Sigmoid colon (tissue), 7 donors: ENCODE results near the gene C1orf105. TPM values are rescaled to one million over a fixed set of nuclear protein-coding genes. Genes with fewer than 3 reads are reported as not detected.

Source experiments
- DNase-seq: peaks from one replicate; pipeline ENCODE4 v3.0.0-alpha.2; 2019
- H3K27ac ChIP-seq, 4 donors: fragments of 200-600 bp; sonication (generic); one replicate each; pipeline ENCODE4 v1.5.1; 2016 to 2019; ENCODE audit warnings: mild to moderate bottlenecking in 1 of 4
- H3K27me3 ChIP-seq, 3 donors: fragments of 200-600 bp; sonication (generic); one replicate each; pipeline ENCODE4 v1.5.1; 2019; ENCODE audit warnings: mild to moderate bottlenecking in 1 of 3
- H3K36me3 ChIP-seq, 4 donors: fragments of 200-600 bp; sonication (generic); one replicate each; pipeline ENCODE4 v1.5.1; 2016 to 2019
- H3K4me1 ChIP-seq, 4 donors: fragments of 200-600 bp; sonication (generic); one replicate each; pipeline ENCODE4 v1.5.1; 2017 to 2019
- H3K4me3 ChIP-seq, 4 donors: fragments of 200-600 bp; sonication (generic); one replicate each; pipeline ENCODE4 v1.5.1; 2017 to 2019; ENCODE audit warnings: mild to moderate bottlenecking in 2 of 4, moderate library complexity in 1 of 4
- H3K9me3 ChIP-seq, 4 donors: fragments of 200-600 bp in 3 of 4; sonication (generic) in 3 of 4; one replicate each; pipeline versions ENCODE4 v1.5.1 to v1.6.1; 2013 to 2019
- CTCF ChIP-seq, 4 experiments: fragments of 450-650 bp in 3 of 4; fragments of 200-600 bp in 1 of 4; IDR thresholded peaks; one replicate each; pipeline ENCODE4 v1.5.1; 2016 to 2019; ENCODE audit warnings: antibody characterized with exemption in 4 of 4, mild to moderate bottlenecking in 3 of 4, moderate library complexity in 2 of 4
- EP300 ChIP-seq, 4 donors: sonication (generic); formaldehyde crosslinking; IDR thresholded peaks; one replicate each; pipeline ENCODE4 v1.6.1; 2017; ENCODE audit warnings: antibody characterized with exemption in 4 of 4
- POLR2A ChIP-seq, 2 donors: fragments of 450-650 bp; IDR thresholded peaks; one replicate each; pipeline ENCODE4 v1.6.1; 2016; ENCODE audit warnings: antibody characterized with exemption in 2 of 2, mild to moderate bottlenecking in 2 of 2, moderate library complexity in 2 of 2
- POLR2AphosphoS5 ChIP-seq, 4 donors: sonication (generic); formaldehyde crosslinking; IDR thresholded peaks; one replicate each; pipeline ENCODE4 v1.6.1; 2017; ENCODE audit warnings: antibody characterized with exemption in 4 of 4
- WGBS, 2 donors: extraction: QIAGEN DNeasy Blood & Tissue Kit; methylation state at CpG; one replicate each; pipeline ENCODE4 v1.1.7; 2013; 5-methylcytosine and 5-hydroxymethylcytosine counted together
- intact Hi-C: fragments of 100-400 bp; cut with DNase I; formaldehyde crosslinking; loops from one replicate; pipeline ENCODE4 v1.15.1; 2023
- polyA plus RNA-seq, 3 donors: library from polyadenylated mRNA; stranded (reverse); fragments of 200-250 nt; gene quantifications; one replicate each; pipeline ENCODE4 v1.2.3, GENCODE V29; 2013
- total RNA-seq, 4 donors: library from RNA; depleted of rRNA; stranded (reverse); fragments of >200 nt; gene quantifications; one replicate each; pipeline ENCODE4 v1.1.0, GENCODE V29; 2016
- donor health status: healthy with polysubstance abuse.
- donor health status: Bipolar disorder and iron deficiency.
- donor health status: healthy.

Gene C1orf105
- total and polyA plus RNA-seq, 7 donors, result not detected

DNA sequence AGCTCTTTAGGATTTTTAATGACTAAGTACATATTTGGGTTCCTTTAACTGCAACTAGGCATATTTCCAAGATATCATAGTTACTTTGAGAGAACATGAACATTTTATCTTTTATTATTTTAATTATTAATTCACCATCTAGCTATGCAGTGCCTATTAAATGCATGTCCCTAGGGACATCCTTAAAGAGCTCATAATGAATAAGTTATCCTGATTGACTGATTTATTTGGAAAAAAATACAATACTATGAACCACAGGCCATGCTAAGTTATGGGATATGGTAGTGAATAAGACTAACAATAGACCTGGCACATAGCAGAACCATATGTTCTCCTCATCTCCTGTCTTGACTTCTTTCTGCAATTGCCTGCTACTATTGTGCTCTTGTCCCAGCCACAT is 16.4 kb upstream of the C1orf105 start:
- Histone ChIP-seq H3K4me3 (no peak overlapping the region), H3K4me1 (peaks cover 0 to 26% (median 19%) of the 10 kb centered on the region in 4 donors), H3K27me3 (no peaks in the 10 kb centered on the region), H3K36me3 (no peaks in the 10 kb centered on the region), H3K9me3 (no peaks in the 10 kb centered on the region), H3K27ac (no peak overlapping the region)
- no peak for TF ChIP-seq POLR2A (IDR thresholded peaks at IDR 0.05)
- TF ChIP-seq EP300 (IDR thresholded peaks at IDR 0.05), result no peak
- TF ChIP-seq CTCF (IDR thresholded peaks at IDR 0.05), result no peak
- no peak for TF ChIP-seq POLR2AphosphoS5 (IDR thresholded peaks at IDR 0.05)
- no peak for DNase-seq
- intact Hi-C loops, result loop anchor here (5.0 kb wide), 2 partner anchors 117 to 132 kb away; no protein-coding TSS in a partner anchor

DNA sequence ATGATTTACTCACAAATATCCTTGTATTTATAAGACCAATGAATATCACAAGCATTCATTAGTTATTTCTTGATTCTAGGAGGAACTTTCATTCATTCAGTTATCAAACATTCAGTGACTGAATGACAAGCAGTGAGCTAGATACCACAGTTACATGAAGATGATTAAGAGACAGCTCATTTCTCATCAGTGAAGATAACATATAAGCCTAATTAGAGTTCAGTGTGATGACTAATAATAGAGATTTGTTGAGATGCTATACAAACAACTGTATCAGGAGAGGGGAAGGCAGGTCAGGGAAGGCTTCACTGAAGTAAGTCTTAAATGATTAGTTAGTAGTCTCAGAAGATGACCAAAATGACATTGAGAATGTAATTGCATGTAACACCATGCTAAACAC is 14.6 kb upstream of the C1orf105 start:
- no peak for DNase-seq

GRCh38 chr1:172406968-172407367 is 13.5 kb upstream of the C1orf105 start:
- no peak overlapping the region for H3K27ac ChIP-seq
- no peaks in the 10 kb centered on the region for H3K27me3 ChIP-seq
- no peak for DNase-seq
- H3K4me3 ChIP-seq, result no peak overlapping the region
- no peaks in the 10 kb centered on the region for H3K36me3 ChIP-seq
- TF ChIP-seq POLR2A (IDR thresholded peaks at IDR 0.05) (no peak), CTCF (IDR thresholded peaks at IDR 0.05) (no peak), EP300 (IDR thresholded peaks at IDR 0.05) (no peak), POLR2AphosphoS5 (IDR thresholded peaks at IDR 0.05) (no peak)
- no peaks in the 10 kb centered on the region for H3K4me1 ChIP-seq
- no peaks in the 10 kb centered on the region for H3K9me3 ChIP-seq
- 52 to 89% methylated on average over 1 of the region's 1 CpG for WGBS, 2 donors
- intact Hi-C loops, result no loop called here

More for the DNA sequence above, 14.6 kb upstream of the C1orf105 start:
- no peaks in the 10 kb centered on the region for H3K36me3 ChIP-seq
- H3K4me3 ChIP-seq, result no peak overlapping the region
- H3K9me3 ChIP-seq, result no peaks in the 10 kb centered on the region
- H3K27me3 ChIP-seq, result no peaks in the 10 kb centered on the region
- H3K27ac ChIP-seq, result no peak overlapping the region
- peaks cover 0 to 9% (median 3%) of the 10 kb centered on the region in 4 donors for H3K4me1 ChIP-seq
- TF ChIP-seq POLR2A (IDR thresholded peaks at IDR 0.05) (no peak), CTCF (IDR thresholded peaks at IDR 0.05) (no peak), POLR2AphosphoS5 (IDR thresholded peaks at IDR 0.05) (no peak), EP300 (IDR thresholded peaks at IDR 0.05) (no peak)
- intact Hi-C loops, result no loop called here

DNA sequence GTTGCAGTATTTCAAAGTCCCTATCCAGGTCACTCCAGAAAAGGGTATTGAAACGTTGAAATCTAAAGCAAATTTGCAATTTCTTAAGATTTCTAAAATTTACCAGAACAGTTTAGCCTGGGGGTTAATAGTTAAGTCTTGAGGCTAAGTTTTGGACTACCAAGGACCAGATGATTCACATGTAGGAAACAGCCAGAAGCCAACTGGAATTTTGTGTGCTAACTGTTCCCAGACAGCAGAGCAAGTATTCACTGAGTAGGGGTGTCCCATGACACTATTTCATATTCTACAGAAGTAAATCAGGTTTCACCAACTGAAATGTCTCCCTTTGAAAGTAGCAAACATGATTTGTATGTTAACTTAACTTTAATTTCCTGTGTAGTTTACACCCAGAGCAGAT is 11.5 kb upstream of the C1orf105 start:
- intact Hi-C loops, result no loop called here

More for the DNA sequence above, 11.5 kb upstream of the C1orf105 start:
- TF ChIP-seq EP300 (IDR thresholded peaks at IDR 0.05) (no peak), CTCF (IDR thresholded peaks at IDR 0.05) (no peak), POLR2AphosphoS5 (IDR thresholded peaks at IDR 0.05) (no peak), POLR2A (IDR thresholded peaks at IDR 0.05) (no peak)
- H3K4me1 ChIP-seq, result no peaks in the 10 kb centered on the region
- no peaks in the 10 kb centered on the region for H3K27me3 ChIP-seq
- no peaks in the 10 kb centered on the region for H3K36me3 ChIP-seq
- no peak for DNase-seq
- H3K9me3 ChIP-seq, result no peaks in the 10 kb centered on the region
- H3K27ac ChIP-seq, result no peak overlapping the region
- H3K4me3 ChIP-seq, result no peak overlapping the region
- 83 to 97% methylated on average over 1 of the region's 1 CpG for WGBS, 2 donors
